AG08395 (cell line): Measurements from ENCODE around the gene TMEM123.
A peak's percentile ranks its signal among the peaks of the same experiment; 100 is the strongest.
"Not testable (repeated sequence)": the region's sequence is repeated elsewhere in the genome, so short reads cannot be mapped to it uniquely, and the experiment has no call there.

ENCODE experiments used
- DNase-seq: peaks from one replicate; pipeline ENCODE4 v3.0.0; 2012; ENCODE audit warnings: mixed read lengths, low spot score

TMEM123 gene

DNA sequence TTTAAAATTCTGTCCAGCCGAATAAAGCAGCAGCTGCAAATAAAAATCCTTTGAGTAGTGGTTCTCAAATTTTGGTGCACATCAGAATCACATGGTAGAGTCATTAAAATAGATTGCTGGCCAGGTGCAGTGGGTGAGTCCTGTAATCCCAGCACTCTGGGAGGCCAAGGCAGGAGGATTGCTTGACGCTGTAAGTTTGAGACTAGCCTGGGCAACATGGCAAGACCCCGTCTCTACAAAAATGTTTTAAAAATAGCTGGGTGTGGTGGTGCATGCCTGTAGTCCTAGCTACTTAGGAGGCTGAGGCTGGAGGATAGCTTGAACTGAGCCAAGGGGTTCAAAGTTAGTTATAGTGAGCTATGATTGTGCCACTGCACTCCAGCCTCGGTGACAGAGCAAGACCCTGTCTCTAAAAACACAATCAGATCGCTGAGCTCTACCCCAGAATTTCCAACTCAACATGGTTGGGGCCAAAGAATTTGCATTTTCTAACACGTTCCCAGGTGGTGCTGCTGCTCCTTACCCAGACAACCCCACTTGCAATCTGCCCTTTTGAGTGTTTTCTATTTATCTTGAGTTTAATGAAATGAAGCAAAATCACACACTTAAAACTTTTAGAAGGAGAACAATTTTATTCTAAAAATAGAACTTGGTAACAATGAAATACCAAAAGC lies 56.7 kb downstream of the TMEM123 start:
- DNase-seq: no peak

DNA sequence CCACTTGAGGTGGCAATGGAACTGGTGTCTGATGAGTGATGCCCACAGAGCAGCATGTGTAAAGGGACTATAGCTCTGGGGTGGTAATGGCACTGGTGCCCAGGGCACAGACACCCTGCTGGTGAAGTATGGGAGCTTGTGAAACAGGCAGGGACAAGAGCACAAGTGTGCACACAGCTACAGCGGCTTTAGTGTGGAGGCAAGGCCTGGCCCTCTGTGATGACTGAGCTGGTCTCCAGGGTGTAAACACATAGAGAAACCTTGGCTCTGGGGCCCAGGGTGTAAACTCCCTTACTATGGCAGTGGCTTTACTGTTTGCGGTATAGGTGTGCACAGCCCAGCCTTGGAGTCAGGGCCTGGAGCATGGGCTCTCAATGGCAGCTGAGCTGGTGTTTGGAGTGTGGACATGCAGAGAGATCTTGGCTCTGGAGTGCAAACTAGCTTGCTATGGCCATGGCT lies 59.3 kb downstream of the TMEM123 start:
- DNase-seq: no peak

DNA sequence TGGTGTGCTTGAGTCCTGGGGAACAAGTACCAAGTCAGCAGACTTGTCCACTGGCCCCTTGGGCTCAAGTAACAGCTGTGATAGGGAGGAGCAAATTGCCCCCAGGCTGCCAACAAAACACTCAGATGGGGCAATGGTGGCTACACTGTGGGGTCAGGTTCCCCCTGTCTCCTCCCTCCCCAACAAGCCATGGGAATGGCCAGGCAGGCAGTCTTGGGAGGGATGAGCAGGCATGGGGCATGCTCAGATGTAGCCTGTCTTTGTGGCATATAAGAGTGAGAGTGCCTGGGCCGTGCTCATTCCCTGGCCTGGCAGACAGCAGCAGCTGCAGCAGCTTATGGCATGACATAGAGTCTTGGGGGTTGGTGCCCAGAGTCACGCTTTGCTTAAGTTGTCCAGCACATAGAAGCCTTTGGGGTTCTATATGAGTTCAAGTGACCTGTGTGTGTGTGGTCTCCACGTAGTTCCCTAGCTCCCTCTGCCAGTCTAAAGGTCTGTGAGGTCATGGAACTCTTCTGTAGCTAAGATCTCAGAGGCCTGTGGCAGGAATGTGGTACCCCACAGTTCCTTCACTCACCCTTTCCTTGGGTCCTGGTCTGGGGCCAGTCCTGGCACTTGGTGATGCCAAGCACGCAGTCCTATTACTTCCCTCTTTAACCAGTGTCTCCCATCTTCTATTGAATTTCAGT lies 60.9 kb downstream of the TMEM123 start:
- DNase-seq: no peak

DNA sequence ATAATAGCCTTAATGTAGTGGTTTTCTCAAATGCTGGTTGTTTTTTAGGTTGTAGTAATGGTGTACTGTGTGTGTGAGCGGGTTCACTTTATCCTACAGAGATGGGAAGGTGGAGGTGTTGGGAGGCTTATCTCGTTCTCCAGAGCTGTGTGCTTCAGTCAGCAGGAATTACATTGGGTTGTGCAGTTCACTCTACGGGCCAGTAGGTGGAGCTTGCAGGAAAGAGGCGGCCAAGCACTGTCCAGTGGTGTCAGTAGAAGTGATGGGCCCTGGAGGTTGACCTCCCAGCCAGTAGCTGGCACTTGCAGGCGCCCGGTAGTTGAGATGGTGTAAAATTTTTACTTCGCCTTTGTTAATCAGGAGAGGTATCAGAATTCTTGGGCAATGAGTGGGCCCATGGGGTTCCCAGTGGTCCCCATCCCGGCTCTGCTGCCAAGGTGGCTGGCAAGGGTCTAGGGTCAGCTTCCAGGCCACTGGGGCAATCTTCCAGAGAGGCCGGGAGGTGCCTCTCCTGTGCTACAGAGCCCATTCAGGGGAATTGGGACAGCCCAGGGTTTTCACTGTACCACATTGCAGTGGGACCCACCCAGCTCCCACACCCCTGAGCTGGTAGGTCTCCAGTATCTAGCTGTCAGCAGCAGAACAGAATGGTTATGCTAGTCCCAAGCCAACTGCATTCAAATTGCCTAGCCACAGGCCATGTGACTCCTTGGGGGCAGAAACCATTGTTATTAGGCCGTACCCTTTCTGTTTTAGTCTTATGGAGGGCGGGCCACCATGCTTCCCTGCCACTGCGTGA lies 61.7 kb downstream of the TMEM123 start:
- peak; percentile 73 for DNase-seq

DNA sequence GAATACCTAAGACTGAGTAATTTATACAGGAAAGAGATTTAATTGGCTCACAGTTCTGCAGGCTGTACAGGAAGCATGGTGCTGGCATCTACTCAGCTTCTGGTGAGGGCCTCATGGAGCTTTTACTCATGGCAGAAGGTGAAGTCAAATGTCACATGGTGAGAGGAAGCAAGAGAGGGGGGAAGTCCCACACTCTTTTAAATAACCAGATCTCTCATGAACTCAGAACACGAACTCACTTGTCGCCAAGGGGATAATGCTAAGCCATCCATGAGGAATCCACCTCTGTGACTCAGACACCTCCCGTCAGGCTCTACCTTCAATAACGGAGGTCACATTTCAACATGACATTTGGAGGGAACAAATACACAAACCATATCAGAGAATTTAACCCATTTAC lies 63.3 kb downstream of the TMEM123 start:
- no peak for DNase-seq

DNA sequence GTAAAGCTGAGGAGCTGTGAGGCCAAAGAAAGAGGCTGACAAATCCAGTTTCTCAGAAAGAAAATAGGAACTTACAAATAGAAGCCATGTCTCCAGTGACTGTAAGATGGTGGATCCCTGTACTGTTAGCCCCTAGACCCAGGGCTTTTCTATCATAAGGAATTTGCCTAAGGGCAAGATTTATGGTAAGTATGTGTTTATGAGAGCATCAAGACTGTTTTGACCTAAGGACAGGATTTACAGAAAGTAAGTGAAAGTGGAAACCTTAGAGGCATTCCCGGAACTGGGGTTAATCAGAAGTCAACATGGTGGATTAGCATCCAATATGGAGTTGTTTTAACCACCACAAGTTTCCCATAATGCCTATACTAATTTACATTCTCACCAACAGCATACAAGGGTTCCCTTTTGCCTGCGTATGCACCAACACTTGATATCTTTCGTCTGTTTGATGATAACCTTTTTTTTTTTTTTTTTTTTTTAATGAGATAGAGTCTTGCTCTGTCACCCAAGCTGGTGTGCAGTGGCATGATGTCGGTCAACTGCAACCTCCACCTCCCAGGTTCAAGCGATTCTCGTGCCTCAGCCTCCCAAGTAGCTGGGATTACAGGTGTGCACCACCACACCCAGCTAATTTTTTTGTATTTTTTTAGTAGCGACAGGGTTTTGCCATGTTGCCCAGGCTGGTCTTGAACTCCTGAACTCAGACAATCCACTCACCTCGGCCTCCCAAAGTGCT lies 65.4 kb downstream of the TMEM123 start:
- DNase-seq: no peak

DNA sequence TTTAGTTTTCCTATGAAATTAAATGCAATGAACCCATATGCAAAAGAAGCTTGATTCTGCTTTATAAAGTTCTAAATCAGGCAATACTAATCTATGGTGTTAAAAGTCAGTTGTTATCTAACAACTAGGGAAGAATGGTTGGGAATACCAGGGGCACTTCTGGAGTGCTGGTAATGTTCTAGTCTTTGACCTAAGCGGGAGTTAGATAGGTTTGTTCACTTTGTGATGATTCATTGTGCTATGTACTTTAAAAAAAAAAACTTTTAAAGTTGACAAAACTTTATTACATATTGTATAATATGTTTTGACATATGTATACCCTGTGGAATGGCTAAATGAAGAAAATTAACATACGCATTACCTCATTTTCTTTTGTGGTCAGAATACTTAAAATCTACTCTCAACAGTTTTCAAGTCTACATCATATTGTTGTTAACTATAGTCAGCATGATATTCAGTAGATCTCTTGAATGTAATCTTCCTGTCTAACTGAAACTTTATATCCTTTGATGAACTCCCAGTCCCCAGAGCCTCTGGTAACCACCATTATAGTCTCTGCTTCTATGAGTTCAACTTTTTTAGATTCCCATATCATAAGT lies 66.3 kb downstream of the TMEM123 start:
- no peak for DNase-seq

DNA sequence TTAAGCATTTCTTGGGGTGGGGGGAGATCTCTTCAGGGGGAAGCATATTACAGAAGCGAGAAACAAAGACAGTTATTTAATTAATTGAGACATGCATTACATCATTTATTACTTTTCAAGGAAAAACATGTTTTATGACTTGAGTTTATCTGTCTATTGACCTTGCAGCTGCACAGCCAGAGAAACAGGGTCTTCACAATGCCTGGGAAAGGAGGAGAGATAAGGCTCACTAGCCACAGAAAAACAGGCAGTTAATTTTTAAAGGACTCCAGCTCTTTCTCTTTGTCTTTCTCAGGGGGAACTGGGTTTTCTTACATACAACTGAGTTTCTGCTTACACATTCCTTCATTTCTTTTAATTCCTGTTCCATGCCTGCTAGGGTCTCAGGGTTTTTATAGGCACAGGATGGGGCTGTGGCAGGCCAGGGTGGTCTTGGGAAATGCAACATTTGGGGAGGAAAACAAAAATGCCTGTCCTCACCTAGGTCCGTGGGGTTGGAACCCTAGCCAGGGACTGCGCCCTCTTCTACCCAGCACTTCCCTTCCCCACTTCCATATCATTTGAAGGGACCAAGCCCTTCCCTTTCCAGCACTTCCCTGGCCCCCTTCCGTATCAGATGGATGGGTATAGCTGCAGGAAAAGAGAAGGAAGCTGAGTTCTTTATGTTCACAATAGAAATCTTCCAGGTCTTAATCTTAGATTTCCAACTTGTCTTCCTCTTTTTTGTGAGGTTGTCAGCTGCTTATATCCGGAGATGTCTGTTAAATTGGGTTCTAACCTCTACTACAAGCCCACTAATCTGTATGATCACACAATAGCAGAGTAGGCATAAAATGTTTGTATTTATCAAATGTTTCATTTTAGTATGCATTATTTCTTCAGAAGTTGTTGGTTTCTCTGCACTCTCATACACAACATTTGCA lies 67.2 kb downstream of the TMEM123 start:
- no peak for DNase-seq

DNA sequence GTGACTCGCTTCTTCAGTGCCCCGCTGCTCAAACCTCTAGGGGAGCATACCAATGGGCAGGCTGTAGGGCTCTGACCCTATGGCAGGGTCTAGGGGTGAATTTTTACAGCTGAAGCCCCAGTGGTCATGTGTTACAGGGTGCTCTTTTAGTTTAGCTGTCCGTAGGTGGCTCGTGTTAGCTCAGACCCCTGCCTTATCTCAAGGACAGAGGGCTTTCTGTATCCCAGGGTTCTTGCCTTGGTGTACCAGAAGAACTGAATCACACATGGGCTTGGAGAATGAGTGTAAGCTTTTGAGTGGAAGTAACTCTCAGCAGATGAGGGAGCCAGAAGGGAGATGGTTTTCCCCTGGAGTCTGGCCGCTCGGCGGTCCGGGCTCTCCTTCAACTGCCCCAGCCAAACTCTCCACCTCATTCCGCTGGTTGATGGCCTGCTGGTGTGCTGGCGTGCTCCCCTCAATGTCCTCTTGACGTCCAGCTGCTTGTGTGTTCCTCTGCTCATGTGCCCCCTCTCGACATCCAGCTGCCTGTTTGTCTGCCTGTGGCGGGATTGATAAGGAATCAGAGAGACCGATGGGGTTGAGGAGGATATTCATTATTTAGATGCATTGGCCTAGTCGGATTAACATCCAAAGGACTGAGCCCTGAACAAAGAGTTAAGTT lies 68.0 kb downstream of the TMEM123 start:
- no peak for DNase-seq

DNA sequence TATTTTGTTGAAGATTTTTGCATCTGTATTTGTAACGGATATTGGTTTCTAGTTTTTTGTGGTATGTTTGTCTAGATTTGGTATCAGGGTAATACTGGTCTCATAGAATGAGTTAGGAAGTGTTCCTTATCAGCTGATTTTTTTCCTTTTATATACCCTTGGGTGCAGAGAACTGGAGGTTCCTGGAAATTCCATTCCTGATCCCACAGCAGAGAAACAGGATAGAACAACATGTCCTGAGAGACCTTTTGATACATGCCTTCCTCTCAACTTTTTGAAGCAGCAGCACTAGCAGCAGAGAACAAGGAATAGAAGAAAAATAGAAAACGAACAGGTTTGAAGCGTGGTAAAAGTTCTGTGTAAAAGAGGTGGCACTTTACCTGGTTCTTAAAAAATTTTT lies 68.7 kb downstream of the TMEM123 start:
- no peak for DNase-seq

DNA sequence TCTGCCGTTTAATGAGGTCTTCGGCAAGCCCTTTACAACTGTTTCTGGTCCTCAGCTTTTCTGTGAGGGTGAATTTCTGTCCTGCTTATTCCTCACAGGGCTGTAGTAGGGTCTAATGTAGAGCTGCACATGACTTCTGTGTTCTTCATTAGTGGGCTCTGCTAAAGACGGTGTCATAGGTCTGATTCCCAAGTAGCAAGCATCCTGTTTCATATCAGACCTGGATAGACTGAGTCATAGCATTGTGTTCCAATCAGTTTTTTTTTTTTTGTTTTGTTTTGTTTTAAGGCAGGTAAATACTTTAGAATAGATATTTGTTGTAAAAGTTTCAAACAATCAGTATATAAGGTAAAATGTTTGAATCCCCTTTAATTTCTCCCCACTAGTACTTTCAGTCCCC lies 70.2 kb downstream of the TMEM123 start:
- DNase-seq: no peak

DNA sequence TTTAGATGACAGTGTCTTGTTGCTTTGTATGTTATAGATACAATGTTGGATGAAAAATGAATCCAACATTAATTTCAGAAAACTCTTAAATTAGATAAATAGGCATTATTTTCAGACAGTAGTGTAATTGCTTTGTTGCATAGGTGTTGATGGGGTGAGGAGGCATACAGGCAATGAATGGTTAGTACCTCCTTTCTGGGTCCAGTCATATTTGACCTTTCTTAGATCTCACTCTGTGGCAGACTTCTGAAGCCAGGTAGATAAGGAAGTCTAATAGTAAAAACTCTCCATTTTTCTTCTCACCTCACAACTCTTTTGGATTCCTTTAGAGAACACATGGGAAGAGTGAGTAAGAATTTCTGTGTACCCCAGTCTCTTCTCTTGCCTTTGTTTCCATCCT lies 73.7 kb downstream of the TMEM123 start:
- no peak for DNase-seq

DNA sequence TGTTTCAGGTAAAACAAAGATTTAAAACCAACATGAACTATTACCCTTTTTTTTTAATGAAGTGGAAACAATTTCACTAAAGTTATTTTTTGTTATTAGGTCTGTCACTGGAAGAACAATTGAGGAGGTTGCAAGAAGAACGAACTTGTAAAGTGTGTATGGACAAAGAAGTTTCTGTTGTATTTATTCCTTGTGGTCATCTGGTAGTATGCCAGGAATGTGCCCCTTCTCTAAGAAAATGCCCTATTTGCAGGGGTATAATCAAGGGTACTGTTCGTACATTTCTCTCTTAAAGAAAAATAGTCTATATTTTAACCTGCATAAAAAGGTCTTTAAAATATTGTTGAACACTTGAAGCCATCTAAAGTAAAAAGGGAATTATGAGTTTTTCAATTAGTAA lies 74.7 kb downstream of the TMEM123 start:
- DNase-seq: no peak

DNA sequence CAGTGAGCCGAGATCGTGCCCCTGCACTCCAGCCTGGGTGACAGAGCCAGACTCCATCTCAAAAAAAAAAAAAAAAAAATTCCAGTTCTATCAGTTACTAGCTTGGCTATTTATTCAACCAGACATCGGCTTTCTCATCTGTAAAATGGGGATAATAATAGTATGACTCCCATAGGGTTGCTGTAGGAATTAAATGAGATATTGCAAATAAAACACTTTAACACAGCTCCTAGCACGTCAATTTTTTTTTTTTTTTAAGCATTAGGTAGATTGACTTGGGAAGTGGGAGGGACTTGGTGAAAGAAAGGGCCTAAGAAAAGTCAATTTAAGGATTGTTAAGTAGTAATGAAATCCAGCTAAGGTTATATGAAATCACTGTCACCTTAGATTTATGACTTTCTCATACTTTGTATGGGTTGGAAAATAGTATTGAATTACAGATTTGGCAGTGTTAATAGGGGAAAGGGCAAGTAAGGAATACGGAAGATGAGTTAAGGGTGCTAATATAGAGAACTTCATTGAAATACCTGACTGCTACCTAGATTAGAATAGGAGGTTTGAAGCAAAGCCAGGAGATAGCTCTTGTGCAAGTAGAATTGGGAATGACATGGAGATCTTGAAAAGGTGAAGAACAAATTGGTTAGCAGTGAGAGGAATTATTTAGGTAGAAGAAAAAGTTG lies 76.7 kb downstream of the TMEM123 start:
- DNase-seq: no peak

DNA sequence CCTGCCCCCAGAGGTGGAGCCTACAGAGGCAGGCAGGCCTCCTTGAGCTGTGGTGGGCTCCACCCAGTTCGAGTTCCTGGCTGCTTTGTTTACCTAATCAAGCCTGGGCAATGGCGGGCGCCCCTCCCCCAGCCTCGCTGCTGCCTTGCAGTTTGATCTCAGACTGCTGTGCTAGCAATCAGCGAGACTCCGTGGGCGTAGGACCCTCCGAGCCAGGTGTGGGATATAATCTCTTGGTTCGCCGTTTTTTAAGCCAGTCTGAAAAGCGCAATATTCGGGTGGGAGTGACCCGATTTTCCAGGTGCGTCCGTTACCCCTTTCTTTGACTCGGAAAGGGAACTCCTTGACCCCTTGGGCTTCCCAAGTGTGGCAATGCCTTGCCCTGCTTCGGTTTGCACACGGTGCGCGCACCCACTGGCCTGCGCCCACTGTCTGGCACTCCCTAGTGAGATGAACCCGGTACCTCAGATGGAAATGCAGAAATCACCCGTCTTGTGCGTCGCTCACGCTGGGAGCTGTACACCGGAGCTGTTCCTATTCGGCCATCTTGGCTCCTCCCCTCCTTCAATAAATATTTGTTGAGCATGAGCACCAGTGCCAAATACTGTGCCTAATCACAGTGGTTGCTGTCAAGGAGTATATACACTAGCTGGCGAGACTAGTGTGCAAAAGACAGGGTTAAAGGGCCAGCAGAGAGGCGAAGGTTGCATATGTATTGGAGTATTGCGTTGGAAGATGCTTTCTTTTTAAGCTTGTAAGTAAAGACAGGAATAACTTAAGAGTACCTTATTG lies 77.7 kb downstream of the TMEM123 start:
- DNase-seq: not testable (repeated sequence)

DNA sequence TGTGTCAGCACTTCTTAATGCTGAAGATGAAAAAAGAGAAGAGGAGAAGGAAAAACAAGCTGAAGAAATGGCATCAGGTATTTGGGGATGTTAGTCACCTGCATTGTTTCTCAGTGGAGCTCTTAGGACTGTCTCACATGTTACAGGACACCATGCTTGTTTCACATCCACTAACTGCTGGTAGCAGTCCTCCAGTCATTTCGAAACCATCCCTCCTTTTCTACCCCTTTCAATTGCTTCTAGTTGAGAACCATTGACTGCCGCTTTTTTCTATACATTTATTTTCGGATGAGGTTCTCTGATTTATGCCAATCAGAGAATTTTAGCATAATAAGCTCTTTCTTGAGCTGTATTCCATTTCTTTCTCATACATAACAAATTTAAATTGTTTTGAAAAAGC lies 84.1 kb downstream of the TMEM123 start:
- DNase-seq: no peak

DNA sequence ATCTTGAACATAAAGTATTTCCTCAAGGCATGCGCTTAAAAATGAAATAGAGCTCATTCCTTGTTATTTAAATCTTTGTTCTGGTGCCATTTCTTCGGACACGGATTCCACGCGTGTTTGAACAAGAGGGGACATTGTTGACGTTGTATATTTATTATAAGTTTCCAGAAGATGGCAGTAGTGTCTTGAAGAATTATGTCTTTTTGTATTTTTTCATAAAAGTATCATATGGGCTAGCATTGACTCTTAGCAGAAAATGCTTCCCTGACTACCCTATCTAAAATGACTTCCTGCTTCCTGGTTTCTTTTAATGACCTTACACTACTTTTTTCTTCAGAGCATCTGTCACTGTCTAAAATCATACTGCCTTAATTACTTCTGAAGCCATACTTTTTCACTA lies 85.2 kb downstream of the TMEM123 start:
- peak; percentile 7 for DNase-seq

DNA sequence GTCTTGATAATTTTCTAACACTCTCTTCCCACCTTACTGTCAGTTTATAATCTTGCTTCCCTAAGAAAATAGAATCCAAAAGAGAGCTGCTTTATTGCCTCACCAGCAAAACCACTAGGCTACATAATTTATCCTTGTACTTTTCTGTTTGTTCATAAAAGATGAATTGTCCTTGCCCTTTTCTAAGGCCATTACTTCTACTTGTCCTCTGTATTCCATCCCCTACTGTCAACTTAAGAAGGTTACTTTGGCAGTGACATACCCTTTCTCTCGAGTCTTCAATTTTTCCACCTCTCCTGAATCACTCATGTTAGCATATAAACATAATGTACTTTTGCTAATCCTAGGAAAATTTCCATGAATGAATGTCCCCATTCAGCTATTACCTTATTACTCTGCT lies 87.6 kb downstream of the TMEM123 start:
- no peak for DNase-seq
